ENCODE measurements around the gene TDG. TPM values are rescaled to one million over a fixed set of nuclear protein-coding genes. Genes with fewer than 3 reads are reported as not detected.

TDG gene
- 74.5 and 76.4 TPM in 2 replicates for total RNA-seq

DNA sequence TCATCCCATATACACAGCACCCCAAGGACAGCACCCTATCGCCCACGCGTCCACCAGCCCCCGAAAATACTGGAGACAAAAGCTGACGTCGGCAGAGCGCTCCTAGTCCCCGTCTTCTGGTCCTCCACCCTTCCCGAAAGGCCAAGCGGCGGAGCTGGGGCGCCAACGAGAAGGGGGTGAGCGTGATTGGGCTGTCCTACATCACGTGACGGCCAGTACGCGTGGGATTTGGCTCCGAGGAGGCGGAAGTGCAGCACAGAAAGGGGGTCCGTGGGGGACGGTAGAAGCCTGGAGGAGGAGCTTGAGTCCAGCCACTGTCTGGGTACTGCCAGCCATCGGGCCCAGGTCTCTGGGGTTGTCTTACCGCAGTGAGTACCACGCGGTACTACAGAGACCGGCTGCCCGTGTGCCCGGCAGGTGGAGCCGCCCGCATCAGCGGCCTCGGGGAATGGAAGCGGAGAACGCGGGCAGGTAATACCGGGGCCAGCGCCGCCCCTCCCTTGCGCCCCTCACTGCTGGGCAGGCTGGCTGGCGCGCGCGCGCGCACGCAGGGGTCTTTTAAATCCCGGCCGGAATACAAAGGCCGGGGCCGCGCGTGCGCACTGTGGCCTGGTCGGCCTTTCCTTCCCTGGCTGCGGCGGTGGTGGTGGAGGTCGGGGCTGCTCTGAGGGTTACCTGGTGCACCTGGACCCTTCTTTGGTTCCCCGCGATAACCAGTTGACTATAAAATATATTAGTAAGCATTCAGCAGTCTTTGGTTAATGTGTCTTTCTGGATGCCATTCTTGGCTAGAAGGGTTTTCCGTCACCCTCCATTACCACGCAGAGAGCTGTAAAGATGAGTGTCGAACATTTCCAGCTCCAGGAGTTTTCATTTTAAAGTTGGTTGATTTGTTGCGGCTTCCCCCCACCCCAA lies at the start of gene TDG:
Gene TDG, plus strand, starts transcription at position 283 of the 915 bp plus-strand sequence. Its CDS starts 166 bp downstream, at position 449.
- DNase-seq, result peak; percentile 99
- Mint-ChIP-seq H3K36me3 (ENCODE audit: low read depth) (peaks cover 26% of the 10 kb centered on the region), H3K4me3 (peak within 1 kb of the TSS; percentile 98), H3K27me3 (peaks cover 2% of the 10 kb centered on the region), H3K4me1 (peaks cover 39% of the 10 kb centered on the region), H3K9me3 (no peaks in the 10 kb centered on the region), H3K27ac (peak within 1 kb of the TSS; percentile 99)
- intact Hi-C loops (cut with micrococcal nuclease), result loop anchor here (1.0 to 5.0 kb wide), 10 partner anchors 9 to 1271 kb away; partner anchors contain the start of genes APPL2, HCFC2, HSP90B1 and NFYB

DNA sequence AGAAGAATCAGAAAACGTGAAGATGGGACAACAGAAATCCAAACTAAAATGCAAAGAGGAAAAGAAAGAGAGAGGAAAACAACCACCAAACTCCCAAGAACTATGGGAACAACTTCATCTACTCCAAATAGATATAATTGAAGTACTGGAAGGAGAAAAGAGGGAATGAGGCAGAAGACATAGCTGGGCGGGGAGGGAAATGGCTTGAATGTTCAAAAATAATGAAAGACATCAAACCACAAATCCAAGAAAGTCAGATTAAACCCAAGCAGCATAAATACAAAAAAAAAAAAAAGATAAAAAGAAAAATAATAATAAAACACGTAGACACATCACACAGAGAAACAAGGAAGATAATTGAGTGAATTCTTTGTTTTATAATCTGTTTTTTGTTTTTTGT lies 47.8 kb upstream of the TDG start:
- DNase-seq, result no peak
- intact Hi-C loops (cut with micrococcal nuclease), result no loop called here
- Mint-ChIP-seq H3K36me3 (ENCODE audit: low read depth) (peaks cover 3% of the 10 kb centered on the region), H3K27me3 (peaks cover 11% of the 10 kb centered on the region), H3K4me1 (peaks cover 1% of the 10 kb centered on the region), H3K4me3 (no peak overlapping the region), H3K9me3 (peaks cover 8% of the 10 kb centered on the region), H3K27ac (no peak overlapping the region)

DNA sequence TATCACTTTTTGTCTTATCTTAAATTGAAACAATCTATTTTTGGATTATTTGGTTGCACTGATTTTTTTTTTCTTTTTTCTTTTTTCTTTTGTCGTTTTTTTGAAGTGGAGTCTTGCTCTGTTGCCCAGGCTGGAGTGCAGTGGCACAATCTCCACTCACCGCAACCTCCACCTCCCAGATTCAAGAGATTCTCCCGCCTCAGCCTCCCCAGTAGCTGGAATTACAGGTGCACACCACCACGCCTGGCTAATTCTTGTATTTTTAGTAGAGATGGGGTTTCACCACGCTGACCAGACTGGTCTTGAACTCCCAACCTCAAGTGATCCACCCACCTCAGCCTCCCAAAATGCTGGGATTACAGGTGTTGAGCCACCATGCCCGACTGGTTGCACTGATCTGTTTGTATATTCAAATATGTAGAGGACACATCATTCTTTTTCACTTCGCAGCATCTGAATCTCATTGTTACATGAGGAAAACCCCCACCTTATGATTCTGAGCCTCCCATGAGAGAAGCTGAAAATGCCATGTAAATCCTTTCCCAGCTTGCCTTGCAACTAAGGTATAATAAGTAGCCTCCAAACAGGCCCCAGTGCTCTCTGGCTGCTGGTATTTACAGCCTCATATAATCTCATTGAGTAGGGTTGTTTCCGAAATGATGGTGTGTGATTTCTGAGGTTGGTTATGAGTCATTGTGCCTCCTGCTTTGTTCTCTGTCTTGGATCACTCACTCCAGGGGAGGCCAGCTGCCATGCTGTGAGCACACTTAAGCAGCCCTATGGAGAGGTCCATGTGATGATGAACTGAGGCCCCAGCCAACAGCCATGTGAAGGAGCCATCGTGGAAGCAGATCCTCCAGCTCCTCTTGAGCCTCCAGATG lies 40.7 kb upstream of the TDG start:
- Mint-ChIP-seq H3K36me3 (ENCODE audit: low read depth) (peaks cover 2% of the 10 kb centered on the region), H3K9me3 (peaks cover 3% of the 10 kb centered on the region), H3K27ac (peak overlapping the region; percentile 86), H3K27me3 (peaks cover under 1% of the 10 kb centered on the region), H3K4me3 (peak overlapping the region; percentile 67), H3K4me1 (peaks cover 36% of the 10 kb centered on the region)
- intact Hi-C loops (cut with micrococcal nuclease), result loop anchor here (1.0 to 5.0 kb wide), 4 partner anchors 18 to 418 kb away; no protein-coding TSS in a partner anchor
- peak; percentile 80 for DNase-seq

DNA sequence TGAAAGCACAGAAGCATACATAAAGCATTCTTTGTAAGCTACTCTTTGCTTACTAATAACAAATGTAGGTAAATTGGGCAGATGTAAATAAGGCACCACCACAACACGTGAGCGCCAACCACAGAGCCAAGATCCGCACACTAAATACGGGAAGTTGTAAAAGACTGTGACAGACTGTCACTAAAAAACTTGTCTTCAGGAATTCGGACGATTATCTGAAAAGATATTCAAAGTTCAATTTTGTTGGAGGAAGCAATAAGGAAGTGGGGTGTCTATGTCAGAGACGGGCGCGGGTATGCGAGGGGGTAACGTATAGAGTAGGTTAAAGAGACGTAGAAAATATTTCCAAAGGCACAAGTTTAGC lies 37.0 kb upstream of the TDG start:
- intact Hi-C loops (cut with micrococcal nuclease), result loop anchor here (1.0 to 5.0 kb wide), 3 partner anchors 87 to 421 kb away; partner anchors contain the start of gene NT5DC3
- peak; percentile 87 for DNase-seq
- peaks cover 6% of the 10 kb centered on the region for H3K9me3 Mint-ChIP-seq
- peaks cover 58% of the 10 kb centered on the region for H3K4me1 Mint-ChIP-seq
- H3K27me3 Mint-ChIP-seq, result peaks cover 3% of the 10 kb centered on the region
- peak overlapping the region; percentile 90 for H3K4me3 Mint-ChIP-seq
- H3K36me3 Mint-ChIP-seq (ENCODE audit: low read depth), result peaks cover 38% of the 10 kb centered on the region
- peak overlapping the region; percentile 99 for H3K27ac Mint-ChIP-seq

DNA sequence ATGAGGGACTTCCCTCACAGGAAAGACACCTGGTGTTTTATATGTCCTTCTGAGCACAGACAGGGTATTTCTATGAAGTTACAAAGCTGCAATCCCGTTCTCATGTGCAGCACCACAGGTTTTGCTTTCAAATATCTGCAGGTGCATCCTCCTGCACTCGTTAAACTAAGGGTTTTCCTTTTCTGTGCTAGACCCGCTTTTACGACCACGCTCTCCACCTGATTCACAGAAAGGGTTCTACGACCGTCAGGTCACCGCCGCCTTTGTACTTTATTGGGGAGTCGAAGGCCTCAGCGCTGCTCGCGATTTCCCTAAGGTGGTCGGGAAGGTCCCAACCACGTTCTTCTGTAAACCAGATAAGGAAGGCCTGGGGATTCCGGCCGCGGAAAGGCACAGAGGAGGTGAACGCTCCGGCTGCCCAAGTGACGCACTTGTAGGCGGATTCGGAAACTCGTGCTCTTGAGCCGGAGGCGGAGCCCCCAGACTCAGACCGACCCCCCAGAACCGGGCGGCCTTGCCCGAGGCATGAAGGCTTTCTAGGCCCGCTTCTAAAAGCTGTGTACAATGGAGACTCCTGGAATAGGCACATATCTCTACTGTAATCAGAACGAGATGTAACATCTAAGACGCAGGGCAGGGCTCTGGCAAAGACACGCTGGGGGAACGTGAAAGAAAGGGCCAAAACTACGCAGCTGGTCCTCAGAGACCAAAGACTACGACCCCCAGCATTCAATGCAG lies 36.5 kb upstream of the TDG start:
- Mint-ChIP-seq H3K36me3 (ENCODE audit: low read depth) (peaks cover 43% of the 10 kb centered on the region), H3K9me3 (peaks cover 6% of the 10 kb centered on the region), H3K4me1 (peaks cover 61% of the 10 kb centered on the region), H3K27ac (peak overlapping the region; percentile 99), H3K4me3 (peak overlapping the region; percentile 90), H3K27me3 (peaks cover 3% of the 10 kb centered on the region)
- intact Hi-C loops (cut with micrococcal nuclease), result loop anchor here (1.0 to 5.0 kb wide), 3 partner anchors 88 to 422 kb away; partner anchors contain the start of gene NT5DC3
- peak; percentile 94 for DNase-seq

DNA sequence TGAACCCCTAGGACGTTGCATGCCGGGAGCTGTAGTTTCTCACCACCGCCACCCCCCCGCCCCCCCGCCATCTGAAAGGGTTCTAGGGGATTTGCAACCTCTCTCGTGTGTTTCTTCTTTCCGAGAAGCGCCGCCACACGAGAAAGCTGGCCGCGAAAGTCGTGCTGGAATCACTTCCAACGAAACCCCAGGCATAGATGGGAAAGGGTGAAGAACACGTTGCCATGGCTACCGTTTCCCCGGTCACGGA lies 36.0 kb upstream of the TDG start:
- Mint-ChIP-seq H3K9me3 (peaks cover 6% of the 10 kb centered on the region), H3K4me1 (peaks cover 63% of the 10 kb centered on the region), H3K27me3 (peaks cover 3% of the 10 kb centered on the region), H3K27ac (peak overlapping the region; percentile 99), H3K36me3 (ENCODE audit: low read depth) (peaks cover 46% of the 10 kb centered on the region), H3K4me3 (peak overlapping the region; percentile 90)
- intact Hi-C loops (cut with micrococcal nuclease), result loop anchor here (1.0 to 5.0 kb wide), 9 partner anchors 23 to 422 kb away; partner anchors contain the start of genes HCFC2, NT5DC3 and TDG
- DNase-seq, result no peak

DNA sequence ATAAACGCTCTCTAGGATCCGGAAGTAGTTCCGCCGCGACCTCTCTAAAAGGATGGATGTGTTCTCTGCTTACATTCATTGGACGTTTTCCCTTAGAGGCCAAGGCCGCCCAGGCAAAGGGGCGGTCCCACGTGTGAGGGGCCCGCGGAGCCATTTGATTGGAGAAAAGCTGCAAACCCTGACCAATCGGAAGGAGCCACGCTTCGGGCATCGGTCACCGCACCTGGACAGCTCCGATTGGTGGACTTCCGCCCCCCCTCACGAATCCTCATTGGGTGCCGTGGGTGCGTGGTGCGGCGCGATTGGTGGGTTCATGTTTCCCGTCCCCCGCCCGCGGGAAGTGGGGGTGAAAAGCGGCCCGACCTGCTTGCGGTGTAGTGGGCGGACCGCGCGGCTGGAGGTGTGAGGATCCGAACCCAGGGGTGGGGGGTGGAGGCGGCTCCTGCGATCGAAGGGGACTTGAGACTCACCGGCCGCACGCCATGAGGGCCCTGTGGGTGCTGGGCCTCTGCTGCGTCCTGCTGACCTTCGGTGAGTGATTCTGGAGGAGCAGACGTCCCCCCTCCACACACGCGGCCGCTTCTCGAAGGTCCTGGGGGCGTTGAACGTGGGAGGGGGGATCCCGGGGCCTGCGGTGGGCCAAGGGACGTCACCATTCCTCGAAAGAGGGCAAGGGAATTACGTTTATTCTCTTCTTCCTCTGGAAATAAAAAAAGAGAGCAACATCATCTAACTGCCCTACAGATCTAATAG lies 35.5 kb upstream of the TDG start, which contains the start of gene HSP90B1:
Gene HSP90B1, plus strand, starts transcription at position 377 of the 753 bp plus-strand sequence. Its CDS starts 106 bp downstream, at position 483.
- peaks cover 51% of the 10 kb centered on the region for H3K36me3 Mint-ChIP-seq (ENCODE audit: low read depth)
- H3K4me3 Mint-ChIP-seq, result peak within 1 kb of the TSS; percentile 90

DNA sequence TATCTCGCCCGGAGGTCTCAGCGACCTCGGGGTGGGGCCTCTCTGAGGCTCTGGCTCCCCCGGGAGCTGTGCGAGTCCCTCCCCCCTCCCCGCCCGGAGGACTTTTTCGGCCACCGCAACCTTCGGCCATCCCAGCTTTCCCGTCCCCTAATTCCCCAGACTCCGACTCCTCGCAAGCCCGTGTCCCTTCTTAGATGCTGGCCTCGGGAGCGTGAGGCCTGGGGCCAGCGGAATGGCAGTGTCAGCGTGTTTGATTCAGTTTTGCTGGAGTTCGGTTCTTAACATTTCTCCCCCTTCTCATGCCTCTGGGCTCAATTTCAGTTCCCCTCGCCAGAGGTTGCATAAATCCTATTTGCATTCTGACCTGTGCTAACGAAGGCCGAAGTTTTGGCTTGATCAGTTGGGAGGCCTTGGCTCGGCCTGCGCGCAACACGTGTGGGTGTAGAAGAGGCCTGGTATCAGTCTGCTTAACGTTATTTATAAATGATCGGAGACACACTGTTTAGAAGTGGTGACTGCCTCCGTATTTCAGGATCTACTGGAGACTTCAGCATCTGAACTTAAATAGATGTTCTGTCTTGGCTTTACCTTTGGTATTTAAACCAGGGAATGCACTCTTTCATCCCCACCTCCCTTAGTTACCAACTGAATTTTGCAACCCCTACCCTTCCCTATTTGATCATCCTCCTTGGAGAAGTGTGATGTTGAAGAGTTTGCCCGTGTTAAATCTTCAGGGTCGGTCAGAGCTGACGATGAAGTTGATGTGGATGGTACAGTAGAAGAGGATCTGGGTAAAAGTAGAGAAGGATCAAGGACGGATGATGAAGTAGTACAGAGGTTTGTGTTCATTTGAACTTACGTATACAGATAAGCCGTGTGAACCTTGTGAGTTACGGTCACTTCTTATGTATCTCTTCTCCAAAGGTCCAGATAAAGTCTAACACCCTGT lies 34.6 kb upstream of the TDG start:
- Mint-ChIP-seq H3K27ac (peak overlapping the region; percentile 99), H3K27me3 (peaks cover 3% of the 10 kb centered on the region), H3K4me3 (peak overlapping the region; percentile 90), H3K9me3 (peaks cover 3% of the 10 kb centered on the region), H3K36me3 (ENCODE audit: low read depth) (peaks cover 60% of the 10 kb centered on the region), H3K4me1 (peaks cover 66% of the 10 kb centered on the region)
- peak; percentile 73 for DNase-seq
- intact Hi-C loops (cut with micrococcal nuclease), result loop anchor here (1.0 to 2.0 kb wide), 7 partner anchors 16 to 206 kb away; partner anchors contain the start of genes HCFC2 and TDG

More for the DNA sequence above, 35.5 kb upstream of the TDG start, which contains the start of gene HSP90B1:
- Mint-ChIP-seq H3K27me3 (peaks cover 3% of the 10 kb centered on the region), H3K4me1 (peaks cover 63% of the 10 kb centered on the region), H3K9me3 (peaks cover 6% of the 10 kb centered on the region), H3K27ac (peak within 1 kb of the TSS; percentile 99)
- peak; percentile 100 for DNase-seq
- intact Hi-C loops (cut with micrococcal nuclease), result loop anchor here (1.0 to 2.0 kb wide), 6 partner anchors 22 to 207 kb away; partner anchors contain the start of genes HCFC2 and TDG

DNA sequence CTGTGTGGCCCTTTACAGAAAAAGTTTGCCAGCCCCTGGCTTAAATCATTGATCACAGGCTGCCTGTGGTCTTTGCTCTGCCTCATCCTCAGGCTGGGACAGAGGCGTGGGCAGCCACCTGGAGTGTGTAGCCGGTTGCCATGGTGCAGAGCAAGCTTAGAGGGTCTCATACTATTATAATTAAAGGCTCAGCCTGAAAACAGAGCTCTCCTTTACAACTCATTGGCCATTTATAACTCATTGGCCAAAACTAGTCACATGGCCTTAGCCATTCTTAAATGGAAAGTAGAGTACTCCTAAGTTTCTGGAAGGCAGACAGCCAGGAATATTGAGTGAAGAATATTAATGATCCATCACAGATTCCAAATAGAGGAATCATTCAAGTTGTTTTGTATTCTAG lies 32.4 kb upstream of the TDG start:
- intact Hi-C loops (cut with micrococcal nuclease), result no loop called here
- peaks cover 74% of the 10 kb centered on the region for H3K36me3 Mint-ChIP-seq (ENCODE audit: low read depth)
- peaks cover 56% of the 10 kb centered on the region for H3K4me1 Mint-ChIP-seq
- H3K27me3 Mint-ChIP-seq, result peaks cover 3% of the 10 kb centered on the region
- H3K27ac Mint-ChIP-seq, result no peak overlapping the region
- no peak overlapping the region for H3K4me3 Mint-ChIP-seq
- DNase-seq, result peak; percentile 53
- H3K9me3 Mint-ChIP-seq, result peaks cover 3% of the 10 kb centered on the region

DNA sequence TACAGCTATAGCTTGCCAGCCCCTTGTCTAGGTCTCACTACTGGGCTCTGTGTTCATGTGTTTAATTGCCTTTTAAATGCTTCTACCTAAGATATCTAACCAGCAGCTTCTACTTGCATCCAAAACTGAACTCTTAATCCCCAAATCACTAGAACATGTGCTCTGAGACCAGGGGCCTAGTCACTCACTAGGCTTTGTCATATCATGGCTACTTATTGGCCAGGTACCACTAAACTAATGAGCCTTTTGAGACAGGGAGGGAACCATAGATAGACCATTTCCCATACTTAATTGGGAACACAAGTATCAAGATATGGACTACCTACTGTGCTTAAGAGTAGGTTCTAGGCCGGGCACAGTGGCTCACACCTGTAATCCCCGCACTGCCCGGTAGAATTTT lies 29.0 kb upstream of the TDG start:
- DNase-seq, result no peak
- intact Hi-C loops (cut with micrococcal nuclease), result no loop called here
- H3K27ac Mint-ChIP-seq, result peak overlapping the region; percentile 22
- H3K4me1 Mint-ChIP-seq, result peaks cover 35% of the 10 kb centered on the region
- no peak overlapping the region for H3K4me3 Mint-ChIP-seq
- no peaks in the 10 kb centered on the region for H3K27me3 Mint-ChIP-seq
- peaks cover 87% of the 10 kb centered on the region for H3K36me3 Mint-ChIP-seq (ENCODE audit: low read depth)
- H3K9me3 Mint-ChIP-seq, result no peaks in the 10 kb centered on the region

DNA sequence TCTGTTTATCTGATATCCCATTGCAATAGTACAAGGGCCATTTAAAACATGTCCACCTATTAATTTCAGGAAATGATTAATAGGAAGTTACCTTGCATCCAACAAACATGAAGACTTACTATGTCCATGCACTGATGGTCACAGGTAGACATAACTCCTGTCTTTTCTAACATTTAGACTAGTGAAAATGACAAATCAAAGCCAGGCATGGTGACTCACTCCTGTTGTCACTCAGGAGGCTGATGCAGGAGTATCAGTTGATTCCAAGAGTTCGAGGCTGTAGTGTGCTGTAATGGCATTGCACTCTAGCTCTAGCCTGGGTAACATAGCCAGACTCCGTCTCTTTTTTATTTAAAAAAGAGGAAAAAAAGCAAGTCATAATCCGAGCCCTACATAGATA lies 20.7 kb upstream of the TDG start:
- peaks cover 32% of the 10 kb centered on the region for H3K4me1 Mint-ChIP-seq
- intact Hi-C loops (cut with micrococcal nuclease), result no loop called here
- H3K9me3 Mint-ChIP-seq, result no peaks in the 10 kb centered on the region
- H3K36me3 Mint-ChIP-seq (ENCODE audit: low read depth), result peaks cover 85% of the 10 kb centered on the region
- no peak for DNase-seq
- no peak overlapping the region for H3K4me3 Mint-ChIP-seq
- no peak overlapping the region for H3K27ac Mint-ChIP-seq
- no peaks in the 10 kb centered on the region for H3K27me3 Mint-ChIP-seq

All from activated CD4-positive, alpha-beta T cell treated with anti-CD3 and anti-CD28 coated beads, Interleukin-2, amount 10 ng/mL, durations not matched to agents 24 days and 14 days (primary cell).